ENCODE measurements around the gene ENTPD5. TPM values are rescaled to one million over a fixed set of nuclear protein-coding genes. Genes with fewer than 3 reads are reported as not detected.

ENTPD5 gene
- total RNA-seq, 1 donor, result 13.0 TPM

GRCh38 chr14:74029136-74029535, 10.0 kb upstream of the ENTPD5 start:
- no peak for DNase-seq (ENCODE audit: low read depth)
- H3K4me3 ChIP-seq (ENCODE audit: low read depth, low read length), result no peak overlapping the region
- no peak for TF ChIP-seq CTCF (IDR thresholded peaks at IDR 0.05; ENCODE audit: insufficient read depth, low read depth, low read length)

- no peak for DNase-seq (ENCODE audit: low read depth)
- TF ChIP-seq CTCF (IDR thresholded peaks at IDR 0.05; ENCODE audit: insufficient read depth, low read depth, low read length), result no peak
- no peak overlapping the region for H3K4me3 ChIP-seq (ENCODE audit: low read depth, low read length)
These were observed 3.3 kb upstream of the ENTPD5 start for GRCh38 chr14:74022346-74022745.

- peak; percentile 74 for DNase-seq (ENCODE audit: low read depth)
- TF ChIP-seq CTCF (IDR thresholded peaks at IDR 0.05; ENCODE audit: insufficient read depth, low read depth, low read length), result no peak
- peak overlapping the region; percentile 87 for H3K4me3 ChIP-seq (ENCODE audit: low read depth, low read length)
These were observed 485 bp upstream of the ENTPD5 start for GRCh38 chr14:74019408-74020137.

GRCh38 chr14:74018174-74018585, 908 bp downstream of the ENTPD5 start:
- peak; percentile 70 for DNase-seq (ENCODE audit: low read depth)
- H3K4me3 ChIP-seq (ENCODE audit: low read depth, low read length), result peak overlapping the region; percentile 87
- TF ChIP-seq CTCF (IDR thresholded peaks at IDR 0.05; ENCODE audit: insufficient read depth, low read depth, low read length), result no peak

- no peak overlapping the region for H3K4me3 ChIP-seq (ENCODE audit: low read depth, low read length)
- DNase-seq (ENCODE audit: low read depth), result peak; percentile 9
- no peak for TF ChIP-seq CTCF (IDR thresholded peaks at IDR 0.05; ENCODE audit: insufficient read depth, low read depth, low read length)
These were observed 3.1 kb downstream of the ENTPD5 start for GRCh38 chr14:74015963-74016362.

GRCh38 chr14:74015176-74015575, 3.9 kb downstream of the ENTPD5 start:
- no peak for TF ChIP-seq CTCF (IDR thresholded peaks at IDR 0.05; ENCODE audit: insufficient read depth, low read depth, low read length)
- no peak overlapping the region for H3K4me3 ChIP-seq (ENCODE audit: low read depth, low read length)
- no peak for DNase-seq (ENCODE audit: low read depth)

- TF ChIP-seq CTCF (IDR thresholded peaks at IDR 0.05; ENCODE audit: insufficient read depth, low read depth, low read length), result no peak
- no peak overlapping the region for H3K4me3 ChIP-seq (ENCODE audit: low read depth, low read length)
- peak; percentile 42 for DNase-seq (ENCODE audit: low read depth)
These were observed 4.8 kb downstream of the ENTPD5 start for GRCh38 chr14:74014299-74014698.

Data from fibroblast of villous mesenchyme (primary cell).